Fibroblast of skin of left biceps (primary cell): Measurements from ENCODE around the gene ATAD1.
"Not testable (repeated sequence)": the region's sequence is repeated elsewhere in the genome, so short reads cannot be mapped to it uniquely, and the experiment has no call there.

ENCODE experiments used
- DNase-seq, 2 experiments: peaks; one replicate each; pipeline ENCODE4 v3.0.0-alpha.2; 2013; ENCODE audit warnings: low read depth in 2 of 2

Gene ATAD1

DNA sequence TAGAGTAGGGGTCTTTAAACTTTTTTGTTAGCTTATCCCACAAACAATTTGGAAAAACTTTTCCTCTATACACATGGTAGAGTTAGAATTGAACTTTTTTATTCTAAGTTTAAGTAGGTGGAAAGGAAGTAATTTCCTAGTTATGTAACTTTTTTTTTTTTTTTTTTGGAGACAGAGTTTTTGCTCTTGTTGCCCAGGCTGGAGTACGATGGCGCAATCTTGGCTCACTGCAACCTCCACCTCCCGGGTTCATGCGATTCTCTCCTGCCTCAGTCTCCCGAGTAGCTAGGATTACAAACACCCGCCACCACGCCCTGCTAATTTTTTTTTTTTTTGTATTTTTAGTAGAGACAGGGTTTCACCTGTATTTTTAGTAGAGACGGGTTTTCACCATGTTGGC is 28.7 kb upstream of the ATAD1 start:
- not testable (repeated sequence) for DNase-seq

DNA sequence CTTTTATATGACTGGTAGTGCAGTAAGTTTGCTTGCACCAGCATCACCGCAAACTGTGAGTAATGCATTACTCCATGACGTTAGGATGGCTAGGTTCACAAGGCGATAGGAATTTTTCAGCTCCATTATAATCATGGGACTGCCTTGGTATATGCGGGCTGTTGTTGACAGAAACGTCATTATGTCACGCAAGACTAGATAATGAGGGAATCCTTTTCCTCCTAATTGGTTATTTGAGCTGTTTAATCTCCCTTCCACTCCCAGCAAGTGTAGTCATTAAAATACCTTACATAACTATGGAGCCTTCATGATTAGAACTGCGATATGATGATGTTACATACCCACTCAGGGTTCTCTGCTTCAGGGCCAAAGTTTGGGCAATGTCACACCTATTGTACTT is 28.0 kb upstream of the ATAD1 start:
- DNase-seq, result no peak

DNA sequence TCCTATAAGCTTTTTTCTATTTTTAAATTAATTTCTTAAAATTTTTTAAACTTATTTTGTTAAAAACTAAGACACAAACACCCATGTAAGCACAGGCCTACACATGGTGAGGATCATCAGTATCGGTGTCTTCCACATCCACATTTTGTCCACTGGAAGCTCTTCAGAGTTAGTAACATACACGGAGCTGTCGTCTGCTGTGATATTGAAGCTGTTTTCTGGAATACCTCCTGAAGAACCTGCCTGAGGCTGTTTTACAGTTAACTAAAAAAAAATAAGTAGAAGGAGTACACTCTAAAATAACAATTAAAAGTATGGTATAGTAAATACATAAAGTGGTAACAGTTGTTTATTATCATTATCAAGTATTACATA is 27.6 kb upstream of the ATAD1 start:
- DNase-seq, result no peak

DNA sequence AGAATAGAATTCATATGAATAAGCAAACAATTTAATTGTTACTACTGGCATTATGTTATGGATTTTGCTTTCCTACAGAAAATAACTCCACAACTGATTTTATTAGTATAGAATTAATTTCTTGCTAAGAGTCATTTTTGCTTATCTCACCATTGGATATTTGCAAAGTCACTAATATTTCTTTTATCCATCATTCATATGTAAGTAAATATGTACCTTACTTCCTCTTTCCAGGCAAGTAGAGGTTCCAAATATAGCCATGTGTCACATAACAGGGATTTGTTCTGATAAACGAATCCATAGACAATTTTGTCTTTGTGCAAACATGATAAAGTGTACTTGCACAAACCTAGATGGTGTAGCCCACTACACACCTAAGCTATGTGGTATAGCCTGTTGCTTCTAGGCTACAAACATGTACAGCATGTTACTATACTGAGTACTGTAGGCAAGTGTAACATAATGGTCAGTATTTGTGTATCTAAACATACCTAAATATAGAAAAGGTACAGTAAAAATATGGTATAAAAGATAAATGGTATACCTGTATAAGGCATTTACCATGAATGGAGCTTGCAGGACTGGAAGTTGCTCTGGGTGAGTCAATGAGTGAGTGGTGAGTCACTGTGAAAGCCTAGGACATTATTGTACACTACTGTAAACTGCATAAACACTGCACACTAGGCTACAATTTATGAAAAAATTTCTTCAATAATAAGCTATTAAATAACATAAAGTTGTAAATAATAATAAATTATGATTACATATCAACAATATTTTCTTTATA is 27.0 kb upstream of the ATAD1 start:
- no peak for DNase-seq

DNA sequence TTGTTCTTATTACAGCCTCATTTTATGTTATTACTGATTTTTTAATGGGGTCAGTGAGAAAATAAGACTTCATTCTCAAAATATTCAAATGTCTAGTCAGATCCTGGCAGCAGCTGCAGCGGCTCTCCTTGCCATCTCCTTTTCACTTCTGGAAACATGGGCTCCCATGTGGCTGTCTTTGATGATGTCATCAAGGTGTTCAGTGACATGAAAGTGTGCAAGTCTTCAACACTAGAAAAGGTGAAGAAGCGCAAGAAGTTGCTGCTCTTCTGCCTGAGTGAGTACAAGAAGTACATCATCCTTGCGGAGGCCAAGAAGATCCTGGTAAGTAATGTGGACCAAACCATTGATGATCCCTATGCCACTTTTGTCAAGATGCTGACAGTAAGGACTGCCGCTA is 25.7 kb upstream of the ATAD1 start:
- DNase-seq, result no peak

DNA sequence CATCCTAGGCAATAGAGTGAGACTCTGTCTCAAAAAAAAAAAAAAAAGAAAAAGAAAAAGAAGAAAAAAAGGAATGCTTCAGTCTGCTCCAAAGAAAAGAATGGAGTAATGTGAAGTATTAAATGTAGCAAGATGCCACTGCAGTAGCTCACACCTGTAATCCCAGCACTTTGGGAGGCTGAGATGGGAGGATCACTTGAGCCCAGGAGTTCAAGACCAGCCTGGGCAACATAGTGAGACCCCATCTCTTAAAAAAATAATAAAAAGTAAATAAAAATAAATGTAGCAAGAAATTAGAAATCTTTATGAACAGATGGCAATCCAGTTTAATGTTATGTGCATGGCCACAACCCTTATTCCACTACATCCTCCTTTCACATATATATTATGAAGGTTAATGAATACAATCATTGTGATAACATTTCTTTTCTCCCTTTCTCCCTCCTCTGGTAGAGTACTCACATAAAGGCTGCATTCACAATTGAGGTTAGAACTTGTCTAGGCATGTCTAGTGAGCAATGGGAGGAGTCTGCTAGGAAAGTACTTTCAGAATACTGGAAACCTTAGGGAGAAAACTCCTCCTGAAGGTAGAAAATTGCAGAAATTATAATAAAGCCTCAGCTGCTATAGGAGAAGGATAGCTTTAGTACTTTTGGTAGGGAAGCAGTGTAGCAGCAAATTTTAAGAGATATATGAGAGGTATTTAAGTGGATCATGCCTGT is 24.9 kb upstream of the ATAD1 start:
- DNase-seq, result peak in 1 of 2 experiments; percentile 29

DNA sequence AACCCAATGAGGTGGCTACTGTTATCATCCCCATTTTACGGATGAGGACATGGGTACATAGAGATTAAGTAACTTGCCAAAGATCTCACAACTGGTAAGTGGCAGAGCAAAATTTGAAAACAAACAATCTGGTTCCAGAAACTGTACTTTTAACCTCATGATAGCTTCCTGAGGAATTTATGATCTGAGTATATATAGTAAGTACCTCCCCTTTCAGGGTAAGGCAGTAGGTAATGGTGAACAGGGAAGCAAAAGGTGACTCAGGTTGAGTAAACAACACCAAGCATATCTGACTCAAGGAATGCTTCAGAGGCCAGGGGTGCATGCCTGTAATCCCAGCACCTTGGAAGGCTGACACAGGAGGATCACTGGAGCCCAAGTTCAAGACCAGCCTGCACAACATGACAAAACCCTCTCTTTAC is 24.2 kb upstream of the ATAD1 start:
- DNase-seq, result no peak

DNA sequence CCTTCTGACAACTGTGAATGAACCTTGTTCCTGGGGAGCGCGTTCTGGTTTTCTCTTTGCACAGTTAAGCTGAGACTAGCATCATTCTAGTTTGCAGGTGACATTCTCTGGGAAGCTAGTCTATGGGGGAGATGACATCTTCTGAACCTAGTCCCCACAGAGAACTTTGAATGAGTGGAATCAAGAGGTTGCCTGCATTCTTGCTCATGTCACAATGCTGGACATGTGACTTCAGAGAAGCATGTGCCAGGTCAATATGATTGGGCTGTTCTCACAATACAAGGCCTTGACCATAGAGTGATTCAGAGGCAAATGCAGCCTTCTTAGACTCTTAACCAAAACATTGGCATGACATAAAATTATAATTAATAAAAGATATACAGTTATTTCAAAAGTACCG is 23.2 kb upstream of the ATAD1 start:
- no peak for DNase-seq

DNA sequence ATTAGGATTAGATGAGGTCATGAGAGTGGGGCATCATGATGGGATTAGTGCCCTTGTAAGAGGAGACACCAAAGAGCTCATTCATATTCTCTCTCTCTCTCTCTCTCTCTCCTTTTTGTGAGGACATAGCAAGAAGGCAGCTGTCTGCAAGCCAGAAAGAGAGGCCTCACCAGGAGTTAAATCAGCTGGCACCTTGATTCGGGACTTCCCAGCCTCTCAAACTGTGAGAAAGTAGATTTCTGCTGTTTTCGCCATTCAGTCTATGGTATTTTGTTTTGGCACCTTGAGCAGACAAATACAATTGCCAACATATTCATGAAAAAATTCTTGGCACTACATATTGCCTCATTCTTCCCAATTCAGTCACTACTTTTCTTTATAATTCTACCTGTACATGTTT is 20.6 kb upstream of the ATAD1 start:
- no peak for DNase-seq

DNA sequence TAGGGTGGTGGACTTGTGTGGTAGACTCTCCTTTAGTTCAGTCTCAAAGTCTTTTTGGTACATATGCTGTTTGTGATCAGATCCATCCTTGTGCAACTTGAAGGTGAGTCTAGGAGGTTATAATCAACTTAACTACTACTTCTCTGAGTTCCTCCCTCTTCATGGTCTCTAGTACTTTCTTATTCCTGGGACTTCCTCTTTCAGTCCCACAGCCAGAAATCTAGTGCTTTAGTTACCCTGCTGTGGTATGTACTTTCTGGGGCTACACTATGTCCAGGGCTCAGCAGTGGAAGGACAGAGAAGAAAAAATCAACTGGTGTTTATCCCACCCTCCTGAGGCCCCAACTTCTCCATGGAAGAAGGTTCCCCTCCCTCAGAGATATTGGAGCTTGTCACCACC is 19.4 kb upstream of the ATAD1 start:
- no peak for DNase-seq

DNA sequence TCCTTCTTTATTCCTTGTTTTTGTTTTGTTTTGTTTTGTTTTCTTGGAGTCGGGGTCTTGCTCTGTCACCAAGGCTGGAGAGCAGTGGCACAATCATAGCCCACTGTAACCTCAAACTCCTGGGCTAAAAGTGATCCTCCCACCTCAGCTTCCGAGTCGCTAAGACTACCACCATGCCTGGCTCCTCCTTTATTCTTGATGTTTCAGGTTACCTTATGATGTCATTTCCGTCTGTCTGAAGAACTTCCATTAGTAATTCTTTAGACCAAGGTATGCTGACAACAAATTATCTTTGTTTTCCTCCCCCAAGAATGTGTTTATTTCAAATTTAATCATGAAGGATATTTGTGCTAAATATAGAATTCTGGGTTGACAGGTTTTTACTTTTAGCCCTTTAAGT is 18.1 kb upstream of the ATAD1 start:
- no peak for DNase-seq

DNA sequence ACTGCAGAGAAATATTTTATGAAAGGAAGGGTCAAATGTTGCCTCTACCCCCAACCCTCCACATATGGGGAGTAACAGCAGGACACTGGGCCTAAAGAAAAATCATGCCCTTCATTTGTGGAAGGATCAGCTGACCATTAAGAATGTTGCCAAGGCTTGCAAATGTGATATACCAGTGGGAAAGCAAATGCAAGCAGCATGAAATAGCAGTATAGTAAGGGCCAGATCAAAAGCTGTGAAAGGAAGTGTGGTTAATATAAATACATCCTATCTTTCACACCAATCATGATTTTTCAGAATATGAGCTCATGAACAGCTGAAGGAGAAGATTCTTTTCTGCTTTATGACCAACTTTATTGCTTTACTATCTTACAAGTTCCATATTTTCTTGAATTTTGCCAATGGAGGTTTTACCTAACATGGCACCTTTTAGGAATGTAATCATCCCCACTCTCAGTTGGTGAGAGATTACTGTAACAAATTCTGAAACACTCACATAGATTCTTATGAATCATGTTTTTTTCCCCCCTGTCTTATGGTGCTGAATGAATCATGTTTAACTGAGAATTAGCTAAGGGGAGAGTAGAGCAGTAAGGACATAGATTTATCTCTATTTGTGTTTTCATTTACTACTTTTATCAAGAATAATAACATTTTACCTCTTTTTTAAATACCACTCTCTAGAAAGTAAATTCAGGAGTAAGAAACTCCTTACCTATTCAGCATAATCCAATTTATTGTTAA is 12.1 kb upstream of the ATAD1 start:
- DNase-seq, result no peak

DNA sequence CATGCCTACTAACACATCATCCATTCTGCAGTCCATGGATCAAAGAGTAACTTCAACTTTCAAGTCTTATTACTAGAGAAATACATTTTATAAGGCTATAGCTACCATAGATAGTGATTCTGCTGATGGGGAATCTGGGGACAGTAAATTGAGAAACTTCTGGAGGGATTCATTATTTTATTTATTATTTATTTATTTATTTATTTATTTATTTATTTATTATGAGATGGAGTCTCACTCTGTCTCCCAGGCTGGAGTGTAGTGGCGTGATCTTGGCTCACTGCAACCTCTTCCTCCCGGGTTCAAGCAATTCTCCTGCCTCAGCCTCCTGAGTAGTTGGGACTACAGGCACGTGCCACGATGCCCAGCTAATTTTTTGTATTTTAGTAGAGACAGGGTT is 11.0 kb upstream of the ATAD1 start:
- DNase-seq, result not testable (repeated sequence)

DNA sequence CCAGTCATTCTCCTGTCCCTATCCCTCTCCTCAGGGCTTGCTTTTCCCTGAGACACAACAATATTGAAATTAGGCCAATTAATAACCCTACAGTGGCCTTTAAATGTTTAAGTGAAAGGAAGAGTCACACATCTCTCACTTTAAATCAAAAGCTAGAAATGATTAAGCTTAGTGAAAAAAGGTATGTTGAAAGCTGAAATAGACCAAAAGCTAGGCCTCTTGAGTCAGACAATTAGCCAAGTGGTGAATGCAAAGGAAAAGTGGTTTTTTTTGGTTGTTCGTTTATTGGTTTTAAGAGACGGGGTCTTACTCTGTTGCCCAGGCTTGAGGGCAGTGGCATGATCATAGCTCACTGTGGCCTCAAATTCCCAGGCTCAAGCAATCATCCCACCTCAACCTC is 9.7 kb upstream of the ATAD1 start:
- no peak for DNase-seq

DNA sequence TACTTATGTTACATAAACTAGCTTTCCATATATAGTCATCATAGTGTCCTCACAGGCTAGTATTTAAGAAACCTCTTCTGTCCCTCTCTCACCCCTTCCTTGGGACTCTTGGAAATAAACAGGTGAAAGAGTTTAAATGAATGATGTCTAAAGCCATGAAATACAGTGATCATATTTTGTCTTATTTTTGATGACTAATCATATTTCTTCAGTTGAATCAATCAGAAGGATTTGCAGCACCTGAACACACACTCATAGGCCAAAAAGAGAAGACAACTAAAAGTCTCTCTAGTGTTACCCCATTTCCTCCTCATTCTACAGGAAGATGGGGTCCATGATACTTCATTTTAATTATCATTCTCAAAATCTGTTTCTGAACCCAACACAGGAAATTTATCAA is 8.6 kb upstream of the ATAD1 start:
- no peak for DNase-seq

DNA sequence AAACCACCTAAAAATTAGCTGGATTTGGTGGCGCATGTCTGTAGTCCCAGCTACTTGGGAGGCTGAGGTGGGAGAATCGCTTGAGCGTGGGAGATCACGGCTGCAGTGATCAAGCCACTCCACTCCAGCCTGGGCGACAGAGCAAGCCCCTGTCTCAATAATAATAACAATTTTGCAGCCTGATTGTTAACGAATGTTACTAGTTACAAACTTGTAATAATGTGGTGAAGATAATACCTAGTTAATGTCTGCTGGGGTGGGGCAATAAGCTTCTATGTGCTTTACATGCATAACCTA is 1.2 kb upstream of the ATAD1 start:
- DNase-seq, result no peak

DNA sequence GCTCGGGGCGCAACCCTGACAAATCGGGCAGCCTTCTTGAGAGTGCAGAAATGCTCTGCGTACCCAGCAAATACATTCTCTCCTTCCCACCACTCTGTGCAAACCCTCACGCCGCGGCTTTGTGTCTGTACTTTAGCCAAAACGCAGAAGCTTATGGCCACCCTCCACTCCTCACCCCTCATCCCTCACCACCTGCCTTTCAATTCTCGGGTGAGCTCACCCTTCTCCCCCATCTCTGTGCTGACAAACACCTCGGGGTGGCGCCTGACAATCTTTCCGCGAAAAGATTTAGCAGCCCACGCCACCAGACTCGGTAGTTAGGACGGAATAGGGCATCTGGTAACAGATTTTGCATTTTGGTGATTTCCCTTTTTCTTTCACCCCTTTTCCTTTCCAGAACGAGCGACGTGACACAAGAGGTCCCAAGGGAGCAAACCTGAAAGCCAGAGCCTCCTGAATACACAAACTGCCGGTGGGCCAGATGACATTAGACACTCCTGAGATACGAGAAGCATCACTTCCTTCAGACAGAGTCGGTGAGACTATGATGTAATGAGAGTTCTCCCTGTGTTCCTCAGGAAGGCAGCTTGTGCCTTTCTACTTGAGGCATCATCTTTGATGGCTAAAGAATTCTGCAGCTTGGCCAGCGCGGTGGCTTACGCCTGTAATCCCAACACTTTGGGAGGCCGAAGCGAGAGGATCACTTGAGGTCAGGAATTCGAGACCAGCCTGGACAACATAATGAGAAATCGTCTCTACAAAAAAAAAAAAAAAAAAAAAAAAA is 671 bp upstream of the ATAD1 start:
- DNase-seq, result no peak

DNA sequence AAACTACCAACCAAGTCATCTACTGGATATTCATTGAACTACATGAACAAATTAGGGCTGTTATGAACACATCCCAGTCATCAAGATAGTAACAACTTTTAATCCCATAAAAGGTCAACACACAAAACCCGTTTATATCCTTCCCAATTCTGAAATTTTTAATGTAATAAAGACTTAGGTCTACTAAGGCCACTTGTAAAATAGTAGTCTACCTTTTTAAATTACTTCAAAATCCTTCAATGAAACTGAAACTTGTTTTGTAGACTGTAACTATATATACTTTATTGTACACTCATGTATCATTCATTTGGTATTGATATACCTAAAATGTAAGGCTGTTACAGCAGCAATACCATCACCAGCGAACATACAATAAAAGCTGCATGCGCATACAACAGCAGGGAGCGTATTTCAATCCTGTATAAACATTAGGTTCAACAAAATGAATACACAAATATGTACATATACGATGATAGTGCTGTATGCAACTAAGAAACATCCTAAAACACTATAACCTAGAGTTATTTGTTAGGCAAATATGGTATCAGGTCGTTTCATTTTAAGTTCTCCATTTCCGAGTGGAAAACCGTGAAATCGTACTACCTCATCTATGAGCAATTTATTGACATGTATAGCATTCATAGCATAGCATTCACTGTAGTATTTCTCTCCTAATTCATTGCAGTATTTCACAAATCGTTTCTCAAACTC is 973 bp downstream of the ATAD1 start:
- no peak for DNase-seq

DNA sequence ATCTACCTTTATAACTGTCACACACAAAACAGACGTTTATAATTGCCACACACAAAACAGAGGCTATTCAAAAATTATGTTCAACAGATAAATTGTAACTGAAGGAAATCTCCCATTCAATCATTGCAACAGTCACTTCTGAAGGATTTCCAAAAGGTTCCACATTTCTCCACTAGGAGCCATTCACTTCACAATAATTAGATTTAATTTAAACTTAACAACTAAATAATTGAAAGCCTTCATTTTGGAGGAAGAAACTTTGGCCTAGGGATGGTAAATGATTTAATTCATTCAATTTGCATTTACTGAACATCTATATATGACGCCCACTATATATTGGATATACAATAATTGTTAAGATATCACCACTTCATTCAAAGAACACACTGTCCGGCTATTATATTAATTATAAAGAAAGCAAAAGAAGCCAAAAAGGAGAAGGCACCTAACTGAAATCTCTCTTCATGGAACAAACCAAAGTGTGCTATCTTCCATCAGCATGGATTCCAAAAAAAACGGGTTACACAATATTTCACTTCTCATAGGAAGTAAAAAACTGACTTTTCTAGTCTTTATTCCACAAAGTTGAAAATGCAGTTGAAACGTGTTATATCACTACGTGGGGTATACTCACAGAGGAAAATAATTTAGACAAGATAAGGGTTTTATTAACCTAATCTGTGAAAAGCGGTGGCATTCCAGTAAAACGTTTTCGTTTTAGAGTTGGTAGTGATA is 1.7 kb downstream of the ATAD1 start:
- DNase-seq, result no peak

DNA sequence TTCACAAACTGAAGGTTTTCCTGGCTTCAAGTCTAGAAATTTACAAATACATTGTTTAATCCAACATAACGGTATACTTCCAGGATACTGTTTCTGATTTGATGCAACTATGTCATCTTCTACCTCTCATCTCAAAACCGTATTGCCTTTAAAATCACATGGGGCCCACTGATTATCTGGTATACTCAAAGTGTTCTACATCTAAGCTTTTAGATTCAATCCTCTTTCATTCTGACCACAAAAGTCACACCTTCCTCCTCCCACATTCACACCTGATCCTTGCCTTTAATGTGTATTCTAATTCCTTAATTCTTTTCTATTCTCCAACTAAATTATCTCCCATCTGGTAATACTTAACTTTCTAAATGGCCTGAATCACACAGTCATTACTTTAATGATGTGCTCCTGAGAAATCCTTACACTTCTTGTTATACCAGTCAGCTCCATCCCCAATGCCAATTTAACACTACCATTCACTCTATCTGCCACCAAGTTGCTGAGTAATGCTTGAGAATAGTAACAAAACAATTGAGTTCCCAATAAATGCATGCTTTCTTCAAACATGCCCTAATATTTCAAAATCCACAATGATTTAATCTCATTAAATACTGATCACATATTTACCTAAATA is 13.0 kb downstream of the ATAD1 start:
- no peak for DNase-seq
